Right ventricle myocardium superior (tissue), 1 donor: ENCODE data around the gene RBM19. TPM values are rescaled to one million over a fixed set of nuclear protein-coding genes. Genes with fewer than 3 reads are reported as not detected.
A peak's percentile ranks its signal among the peaks of the same experiment; 100 is the strongest.

Experiments
- ATAC-seq: fragments of 200-7000 bp; cut with Tn5 transposase; one replicate; pipeline ENCODE4 v1.9.1; 2020; ENCODE audit warnings: mild to moderate bottlenecking; ENCODE audit not compliant: poor library complexity
- DNase-seq: peaks from one replicate; pipeline ENCODE4 v3.0.0-alpha.2; 2020
- intact Hi-C: fragments of 100-400 bp; cut with DNase I; formaldehyde crosslinking; loops from one replicate; pipeline ENCODE4 v1.11.2; 2022
- total RNA-seq: library from RNA; stranded (reverse); fragmentation: NEBNext Ultra II Directional; extraction: Animal tissue kit (Norgen Biotek cat#: 25700); gene quantifications from one replicate; pipeline ENCODE4 v1.2.1, GENCODE V29; 2021
- donor health status: DM: no; HTN: yes; CAD: no; lungs with severe emphysema.

The RBM19 gene
- total RNA-seq, 1 donor from 2014 or later: 17.2 TPM

GRCh38 chr12:113854385-113855142 is 111.6 kb downstream of the RBM19 start:
- peak; percentile 77 for ATAC-seq
- intact Hi-C loops: no loop called here
- DNase-seq: peak; percentile 67

- intact Hi-C loops: no loop called here
- no peak for DNase-seq
- ATAC-seq: no peak
Observed at GRCh38 chr12:113853491-113853890, 112.6 kb downstream of the RBM19 start.

GRCh38 chr12:113852695-113853490 is 113.2 kb downstream of the RBM19 start:
- ATAC-seq (no peak), DNase-seq (no peak)
- intact Hi-C loops: no loop called here

- intact Hi-C loops: no loop called here
- no peak for DNase-seq
- ATAC-seq: no peak
Observed at GRCh38 chr12:113852264-113852663, 113.9 kb downstream of the RBM19 start.

GRCh38 chr12:113850309-113851056 is 115.6 kb downstream of the RBM19 start:
- peak; percentile 78 for ATAC-seq
- DNase-seq: peak; percentile 83
- intact Hi-C loops: no loop called here

GRCh38 chr12:113847856-113848255 is 118.3 kb downstream of the RBM19 start:
- no peak for DNase-seq
- intact Hi-C loops: no loop called here
- ATAC-seq: no peak

GRCh38 chr12:113846883-113847755 is 119.0 kb downstream of the RBM19 start:
- intact Hi-C loops: no loop called here
- DNase-seq: no peak
- no peak for ATAC-seq

- peak; percentile 9 for ATAC-seq
- DNase-seq: no peak
Observed at GRCh38 chr12:113845900-113846674, 120.0 kb downstream of the RBM19 start.

GRCh38 chr12:113844495-113845210 is 121.5 kb downstream of the RBM19 start:
- intact Hi-C loops: no loop called here
- ATAC-seq (peak; percentile 75), DNase-seq (peak; percentile 54)

More at GRCh38 chr12:113845900-113846674, 120.0 kb downstream of the RBM19 start:
- intact Hi-C loops: no loop called here

GRCh38 chr12:113842699-113843098 is 123.4 kb downstream of the RBM19 start:
- no peak for ATAC-seq
- no peak for DNase-seq
- intact Hi-C loops: no loop called here

- DNase-seq (no peak), ATAC-seq (no peak)
- intact Hi-C loops: no loop called here
Observed at GRCh38 chr12:113841786-113842185, 124.3 kb downstream of the RBM19 start.

GRCh38 chr12:113840401-113841042 is 125.6 kb downstream of the RBM19 start:
- DNase-seq: no peak
- intact Hi-C loops: no loop called here
- no peak for ATAC-seq

- DNase-seq: no peak
- intact Hi-C loops: no loop called here
- ATAC-seq: no peak
Observed at GRCh38 chr12:113838896-113839295, 127.2 kb downstream of the RBM19 start.

- no peak for DNase-seq
Observed at GRCh38 chr12:113837528-113838296, 128.4 kb downstream of the RBM19 start.

GRCh38 chr12:113837084-113837483 is 129.0 kb downstream of the RBM19 start:
- intact Hi-C loops: no loop called here
- DNase-seq (no peak), ATAC-seq (no peak)

More at GRCh38 chr12:113837528-113838296, 128.4 kb downstream of the RBM19 start:
- intact Hi-C loops: no loop called here
- no peak for ATAC-seq

GRCh38 chr12:113835896-113836295 is 130.2 kb downstream of the RBM19 start:
- ATAC-seq: no peak
- intact Hi-C loops: no loop called here
- no peak for DNase-seq
